Stimulated activated CD8-positive, alpha-beta memory T cell treated with anti-CD3 and anti-CD28 coated beads, Interleukin-7, amount 100 ng/mL, for 1 hour (primary cell): ENCODE data around the gene RSPO4.
"Not testable (repeated sequence)": the region's sequence is repeated elsewhere in the genome, so short reads cannot be mapped to it uniquely, and the experiment has no call there.

Experiments used
- DNase-seq, 2 donors: peaks; one replicate each; pipeline ENCODE4 v3.0.0-alpha.2; 2020; ENCODE audit warnings: low read depth in 2 of 2

Gene RSPO4

GRCh38 chr20:1003920-1004697, 2.0 kb upstream of the RSPO4 start:
- no peak for DNase-seq

GRCh38 chr20:1002682-1003561, 811 bp upstream of the RSPO4 start:
- DNase-seq, result no peak

- no peak for DNase-seq
Measured at GRCh38 chr20:1001116-1001515, 995 bp downstream of the RSPO4 start.

- no peak for DNase-seq
Measured at GRCh38 chr20:998231-998830, 3.8 kb downstream of the RSPO4 start.

DNA sequence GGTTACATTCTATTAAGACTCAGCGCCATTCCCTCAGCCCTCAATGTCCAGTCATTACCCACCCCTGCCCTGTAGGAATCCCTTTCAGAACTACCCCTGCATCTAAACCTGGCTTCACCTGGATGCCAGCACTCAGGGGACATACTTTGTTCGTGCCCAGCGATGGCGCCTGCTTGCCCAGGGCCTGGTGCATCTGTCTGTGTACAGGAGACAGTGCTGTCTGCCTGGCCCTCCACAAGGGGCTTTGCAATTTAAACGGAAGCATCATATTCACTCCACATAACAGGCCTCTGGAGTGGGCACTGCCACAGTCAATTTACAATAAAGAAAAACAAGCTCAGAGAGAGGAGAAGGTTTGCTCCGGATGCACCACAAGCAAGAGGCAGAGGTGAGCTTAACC, 4.6 kb downstream of the RSPO4 start:
- DNase-seq, result no peak

GRCh38 chr20:997016-997415, 5.1 kb downstream of the RSPO4 start:
- DNase-seq, result no peak

DNA sequence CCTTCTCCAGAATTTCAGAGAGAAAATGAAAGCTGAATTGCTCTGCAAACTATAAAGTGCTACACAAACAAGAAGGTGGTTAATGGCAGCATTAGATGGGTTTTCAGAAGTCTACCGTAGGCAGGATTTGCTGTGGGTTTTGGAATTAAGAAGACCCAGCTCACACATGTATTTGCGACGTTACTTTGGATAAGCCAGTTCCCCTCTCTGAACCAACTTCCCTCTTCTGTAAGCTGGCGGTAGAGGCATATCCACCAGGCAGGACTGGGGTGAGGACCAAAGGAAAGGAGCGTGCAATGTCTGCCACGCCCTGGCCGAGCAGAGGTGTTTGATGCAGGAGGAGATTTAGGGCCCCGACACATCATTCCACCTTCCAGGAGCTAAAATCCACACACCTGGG, 6.9 kb downstream of the RSPO4 start:
- no peak for DNase-seq

DNA sequence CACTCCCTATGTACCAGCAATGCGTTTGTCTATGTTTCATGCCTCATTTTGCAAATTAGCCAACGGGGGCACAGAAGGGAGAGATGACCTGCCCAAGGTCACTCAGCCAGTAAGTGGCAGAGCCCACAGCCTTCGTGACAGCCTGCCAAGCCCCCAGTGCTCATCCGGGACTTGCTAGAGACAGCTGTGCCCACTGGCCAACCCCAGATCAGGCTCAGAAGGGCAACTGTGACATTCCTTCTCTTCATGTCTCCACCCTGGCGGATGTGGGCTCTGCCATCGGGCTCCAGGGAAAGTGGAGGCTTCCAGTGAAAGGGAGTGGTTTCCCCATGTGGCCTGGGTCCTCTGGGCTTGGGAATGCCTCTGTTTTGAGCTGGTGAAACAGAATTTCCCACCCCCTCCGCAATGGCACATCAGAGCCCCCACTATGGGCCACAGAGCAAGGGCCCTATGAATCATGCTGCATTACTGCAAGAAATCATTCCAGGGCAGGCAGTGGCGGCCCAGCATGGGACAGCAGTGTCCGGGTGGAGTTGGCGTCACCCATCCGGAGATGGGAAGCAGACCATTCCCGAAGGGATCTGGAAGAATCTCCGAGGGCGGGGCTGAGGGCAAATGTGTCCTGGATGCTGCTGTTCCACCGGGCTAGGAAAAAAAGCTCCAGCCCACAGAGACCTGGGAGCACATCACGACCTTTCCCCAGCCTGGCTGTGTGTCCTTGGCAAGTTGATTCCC, 9.1 kb downstream of the RSPO4 start:
- DNase-seq, result no peak

GRCh38 chr20:991850-992249, 10.3 kb downstream of the RSPO4 start:
- DNase-seq, result no peak

DNA sequence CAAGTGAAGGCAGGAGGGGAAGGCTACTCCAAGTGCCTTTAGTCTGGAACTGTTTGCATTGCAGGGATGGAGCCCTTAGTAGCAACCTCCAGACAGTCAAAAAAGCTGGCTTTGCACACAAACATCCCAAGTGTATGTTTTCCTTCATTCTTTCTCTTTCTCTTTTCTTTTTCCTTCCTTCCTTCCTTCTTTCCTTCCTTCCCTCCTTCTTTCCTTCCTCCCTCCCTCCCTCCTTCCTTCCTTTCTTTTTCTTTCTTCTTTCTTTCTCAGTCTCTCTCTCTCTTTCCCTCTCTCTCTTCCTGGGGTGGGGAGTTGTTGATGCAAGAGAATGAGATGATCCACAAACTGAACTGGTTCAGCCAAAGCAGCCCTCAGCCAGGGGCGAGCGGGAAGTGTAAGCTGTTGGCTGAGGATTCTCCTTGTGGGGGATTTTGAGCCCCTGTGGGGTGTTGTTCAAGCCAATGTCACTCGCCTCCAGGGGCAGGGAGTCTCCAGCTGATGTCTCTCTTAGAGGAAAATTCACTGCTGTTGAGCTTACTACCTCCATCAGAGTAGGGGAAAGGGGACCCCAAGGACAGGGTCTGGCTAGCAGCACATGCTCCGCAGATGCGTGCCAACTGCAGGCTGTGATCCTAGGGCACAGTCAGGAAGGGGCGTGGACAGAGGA, 11.7 kb downstream of the RSPO4 start:
- no peak for DNase-seq

DNA sequence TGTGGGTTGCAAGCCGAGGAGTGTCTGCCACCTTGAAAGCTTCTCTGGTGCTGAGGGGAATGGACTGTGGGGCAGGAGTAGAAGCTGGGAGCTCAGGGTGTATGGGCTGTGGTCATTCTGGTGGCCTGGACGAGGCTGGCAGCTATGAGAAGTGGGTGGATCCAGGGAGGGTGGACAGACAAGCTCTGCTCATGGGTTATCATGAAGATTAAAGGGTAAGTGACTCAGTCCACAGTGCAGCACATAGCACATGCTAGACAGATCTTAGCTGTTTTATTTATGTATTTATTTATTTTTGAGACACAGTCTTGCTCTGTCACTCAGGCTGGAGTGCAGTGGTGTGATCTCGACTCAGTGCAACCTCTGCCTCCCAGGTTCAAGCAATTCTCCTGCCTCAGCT, 13.8 kb downstream of the RSPO4 start:
- DNase-seq, result no peak

GRCh38 chr20:987677-988076, 14.4 kb downstream of the RSPO4 start:
- DNase-seq, result no peak

GRCh38 chr20:986733-987355, 15.3 kb downstream of the RSPO4 start:
- DNase-seq, result no peak

DNA sequence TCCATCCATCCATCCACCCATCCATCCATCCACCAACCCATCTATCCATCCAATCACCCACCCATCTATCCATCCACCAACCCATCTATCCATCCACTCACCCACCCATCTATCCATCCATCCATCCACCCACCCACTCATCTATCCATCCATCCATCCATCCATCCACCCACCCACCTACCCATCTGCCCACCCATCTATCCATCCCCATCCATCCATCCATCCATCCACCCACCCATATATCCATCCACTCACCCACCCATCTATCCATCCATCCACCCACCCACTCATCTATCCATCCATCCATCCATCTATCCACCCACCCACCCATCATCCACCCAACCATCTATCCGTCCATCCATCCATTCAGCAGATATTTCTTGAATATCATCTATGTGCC, 17.1 kb downstream of the RSPO4 start:
- not testable (repeated sequence) for DNase-seq

- DNase-seq, result no peak
Measured at GRCh38 chr20:982754-983153, 19.4 kb downstream of the RSPO4 start.

- DNase-seq, result no peak
Measured at GRCh38 chr20:977021-977420, 25.1 kb downstream of the RSPO4 start.

- DNase-seq, result no peak
Measured at GRCh38 chr20:976033-976432, 26.1 kb downstream of the RSPO4 start.

- DNase-seq, result no peak
Measured at GRCh38 chr20:973785-974194, 28.3 kb downstream of the RSPO4 start.

- no peak for DNase-seq
Measured at GRCh38 chr20:972256-972655, 29.9 kb downstream of the RSPO4 start.

DNA sequence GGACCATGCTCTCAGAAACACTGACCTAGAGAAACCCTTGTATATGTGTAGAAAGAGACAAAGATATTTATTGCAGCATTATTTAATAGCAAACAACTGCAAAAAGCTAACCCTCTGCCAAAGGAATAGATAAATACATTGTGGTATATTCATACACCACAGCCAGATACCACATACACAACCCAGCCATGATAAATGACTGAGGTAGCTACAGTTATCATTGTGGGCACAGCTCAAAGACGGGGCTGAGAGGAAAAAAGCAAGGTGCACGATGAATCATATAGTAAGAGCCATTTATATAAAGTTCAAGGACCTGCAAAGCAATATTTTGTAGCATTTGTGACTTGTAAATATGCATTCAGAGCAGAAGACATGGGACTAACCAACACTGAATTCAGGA, 30.8 kb downstream of the RSPO4 start:
- no peak for DNase-seq

DNA sequence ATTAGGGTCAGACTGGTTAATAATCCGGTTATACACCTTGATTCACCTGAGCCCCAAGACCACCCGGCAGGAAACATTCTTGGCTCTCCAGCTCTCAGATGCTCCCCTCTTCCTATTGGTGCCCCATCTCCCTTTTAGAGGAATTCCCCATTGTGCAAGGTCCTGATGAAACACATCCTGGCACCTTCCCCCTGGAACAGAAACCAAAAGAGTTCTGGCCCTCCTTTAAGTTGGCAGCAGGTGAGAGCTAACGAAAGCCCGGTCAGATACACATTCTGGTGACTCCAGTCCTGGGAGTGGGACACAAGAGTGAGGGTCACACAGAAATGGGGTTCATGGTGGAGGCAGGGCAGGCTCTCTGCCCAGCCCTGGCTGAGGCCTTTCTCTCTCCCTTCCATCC, 32.2 kb downstream of the RSPO4 start:
- DNase-seq, result no peak
